ENCODE results near the gene APP.
A peak's percentile ranks its signal among the peaks of the same experiment; 100 is the strongest.

The APP gene

GRCh38 chr21:25970254-25970930 is 200.2 kb downstream of the APP start:
- DNase-seq (ENCODE audit: low spot score), result no peak

GRCh38 chr21:25967901-25968438 is 202.6 kb downstream of the APP start:
- no peak for DNase-seq (ENCODE audit: low spot score)

GRCh38 chr21:25967181-25967900 is 203.2 kb downstream of the APP start:
- peak; percentile 34 for DNase-seq (ENCODE audit: low spot score)

GRCh38 chr21:25965951-25966707 is 204.4 kb downstream of the APP start:
- no peak for DNase-seq (ENCODE audit: low spot score)

- DNase-seq (ENCODE audit: low spot score), result no peak
Measured at GRCh38 chr21:25964926-25965325, 205.6 kb downstream of the APP start.

GRCh38 chr21:25964015-25964414 is 206.6 kb downstream of the APP start:
- no peak for DNase-seq (ENCODE audit: low spot score)

- no peak for DNase-seq (ENCODE audit: low spot score)
Measured at GRCh38 chr21:25963181-25963580, 207.4 kb downstream of the APP start.

GRCh38 chr21:25961042-25961441 is 209.5 kb downstream of the APP start:
- DNase-seq (ENCODE audit: low spot score), result no peak

GRCh38 chr21:25960402-25960801 is 210.2 kb downstream of the APP start:
- DNase-seq (ENCODE audit: low spot score), result no peak

- no peak for DNase-seq (ENCODE audit: low spot score)
Measured at GRCh38 chr21:25959799-25960198, 210.8 kb downstream of the APP start.

- no peak for DNase-seq (ENCODE audit: low spot score)
Measured at GRCh38 chr21:25956993-25957714, 213.4 kb downstream of the APP start.

GRCh38 chr21:25955646-25956045 is 214.9 kb downstream of the APP start:
- DNase-seq (ENCODE audit: low spot score), result no peak

- no peak for DNase-seq (ENCODE audit: low spot score)
Measured at GRCh38 chr21:25953659-25954058, 216.9 kb downstream of the APP start.

GRCh38 chr21:25953196-25953595 is 217.4 kb downstream of the APP start:
- no peak for DNase-seq (ENCODE audit: low spot score)

- no peak for DNase-seq (ENCODE audit: low spot score)
Measured at GRCh38 chr21:25952306-25952705, 218.3 kb downstream of the APP start.

GRCh38 chr21:25949701-25950100 is 220.9 kb downstream of the APP start:
- no peak for DNase-seq (ENCODE audit: low spot score)

- no peak for DNase-seq (ENCODE audit: low spot score)
Measured at GRCh38 chr21:25944672-25945213, 225.8 kb downstream of the APP start.

GRCh38 chr21:25944082-25944481 is 226.5 kb downstream of the APP start:
- DNase-seq (ENCODE audit: low spot score), result no peak

GRCh38 chr21:25942135-25942534 is 228.4 kb downstream of the APP start:
- DNase-seq (ENCODE audit: low spot score), result no peak

GRCh38 chr21:25939396-25939761 is 231.2 kb downstream of the APP start:
- no peak for DNase-seq (ENCODE audit: low spot score)

- no peak for DNase-seq (ENCODE audit: low spot score)
Measured at GRCh38 chr21:25938658-25939395, 231.7 kb downstream of the APP start.
